NOMO-1 treated with DMSO at 0.1 percent for 48 hours (cell line): ENCODE data around the gene CCL4.
"Not testable (repeated sequence)": the region's sequence is repeated elsewhere in the genome, so short reads cannot be mapped to it uniquely, and the experiment has no call there.

Source experiments
- DNase-seq: peaks from one replicate; lab custom pipeline; 2025; ENCODE audit not compliant: unreplicated experiment; lab: John Stamatoyannopoulos, UW

Gene CCL4

GRCh38 chr17:36103401-36103975 is at the start of gene CCL4:
Gene CCL4 (plus strand): TSS chr17:36103827. CDS start chr17:36103906, 79 bp downstream.
- DNase-seq = peak; percentile 67

GRCh38 chr17:36055171-36055570 is 48.5 kb upstream of the CCL4 start:
- no peak for DNase-seq

- no peak for DNase-seq
Measured at GRCh38 chr17:36055921-36056520, 47.6 kb upstream of the CCL4 start.

DNA sequence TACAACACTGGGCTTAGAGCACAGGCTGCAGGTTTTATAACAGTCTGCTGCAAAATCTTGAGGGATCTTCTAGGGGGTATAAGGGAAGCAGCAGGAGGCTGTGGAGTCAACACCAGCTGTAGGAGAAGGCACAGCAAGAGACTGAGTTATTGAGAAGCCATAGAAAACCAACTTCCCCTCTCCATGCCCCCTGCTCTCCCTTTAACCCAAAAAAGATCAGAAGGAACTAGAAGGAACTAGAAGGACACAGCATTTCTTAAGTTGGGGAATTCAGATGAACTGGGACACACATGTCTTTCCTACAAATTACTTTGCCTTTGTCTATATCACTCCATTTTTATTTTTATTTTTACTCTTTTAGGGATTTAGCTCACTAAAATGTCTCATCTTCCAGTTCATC is 45.7 kb upstream of the CCL4 start:
- DNase-seq = no peak

GRCh38 chr17:36059406-36059805 is 44.2 kb upstream of the CCL4 start:
- DNase-seq = peak; percentile 21

DNA sequence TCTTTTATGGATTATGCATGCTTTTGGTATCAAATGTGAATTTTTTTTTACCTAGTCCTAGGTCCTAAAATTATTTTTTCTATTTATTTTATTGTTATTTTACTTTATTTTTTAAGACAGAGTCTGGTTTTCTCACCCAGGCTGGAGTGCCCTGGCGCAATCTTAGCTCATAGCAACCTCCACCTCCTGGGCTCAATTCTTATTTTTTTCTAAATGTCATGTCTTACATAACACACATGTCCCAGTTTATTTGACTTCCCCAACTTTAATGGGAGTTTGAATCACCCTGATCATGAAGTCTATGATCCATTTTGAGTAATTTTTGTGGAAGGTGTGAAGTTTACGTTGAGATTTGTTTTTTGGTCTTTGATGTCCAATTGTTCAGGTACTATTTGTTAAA is 42.8 kb upstream of the CCL4 start:
- no peak for DNase-seq

DNA sequence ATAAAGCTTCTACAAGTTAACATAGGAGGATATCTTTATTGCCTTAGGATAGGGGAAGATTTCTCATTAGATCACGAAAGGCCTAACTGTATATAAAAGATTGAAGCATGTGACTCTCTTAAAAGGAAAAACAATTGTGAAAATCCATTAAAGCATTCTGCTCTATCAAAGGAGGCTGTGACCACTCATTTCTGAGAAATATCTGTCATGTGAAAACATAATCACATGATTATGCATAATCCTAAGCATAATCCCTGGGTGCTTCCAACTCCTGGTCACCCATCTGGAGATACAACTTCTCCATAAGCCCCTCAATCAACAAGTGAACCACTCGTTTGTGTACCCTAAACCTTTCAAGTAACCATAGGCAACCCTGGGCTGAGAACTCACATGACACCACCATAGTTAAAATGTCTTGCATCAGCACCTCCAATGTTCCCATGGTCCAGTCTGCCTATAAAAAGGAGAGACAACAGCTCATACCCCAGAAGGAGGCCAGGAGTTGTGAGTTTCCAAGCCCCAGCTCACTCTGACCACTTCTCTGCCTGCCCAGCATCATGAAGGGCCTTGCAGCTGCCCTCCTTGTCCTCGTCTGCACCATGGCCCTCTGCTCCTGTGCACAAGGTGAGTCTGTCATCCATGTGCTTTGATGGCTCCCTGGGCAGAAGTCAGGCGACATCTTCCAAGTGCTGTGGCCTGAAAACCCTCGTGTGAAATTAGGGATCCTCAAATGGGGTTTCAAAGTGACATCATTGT is 39.7 kb upstream of the CCL4 start, which contains the start of gene CCL18:
Gene CCL18 (plus strand): TSS at position 487 of the 756 bp plus-strand sequence. CDS start 71 bp downstream, at position 558.
- no peak for DNase-seq

DNA sequence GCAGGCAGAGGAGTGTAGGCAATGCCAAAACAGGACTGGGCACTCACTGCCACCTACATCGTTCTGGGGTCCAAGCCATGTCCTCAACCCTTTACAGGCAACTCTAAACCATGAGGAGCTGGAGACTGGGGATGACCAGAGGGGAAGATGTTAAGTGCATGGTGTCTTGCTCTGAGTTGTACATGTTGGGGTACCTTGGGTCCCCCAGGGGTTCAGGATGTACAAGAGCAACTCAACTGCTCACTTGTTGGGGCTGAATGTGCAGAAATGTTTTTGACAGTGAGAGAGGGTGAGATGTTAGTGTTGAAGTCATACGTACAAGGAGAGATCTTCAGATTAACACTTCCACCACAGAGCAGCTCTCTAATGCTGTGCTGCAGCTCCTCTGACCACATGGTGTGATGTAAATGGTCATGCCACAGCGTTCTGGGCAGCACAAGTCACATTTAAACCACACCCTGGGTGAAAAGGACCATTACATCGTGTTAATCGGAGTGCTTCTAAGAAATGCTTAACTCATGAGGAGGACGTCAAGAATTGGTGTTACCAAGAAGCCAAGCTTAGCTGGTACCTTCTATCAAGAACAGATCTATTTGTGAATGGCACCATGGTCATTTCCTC is 37.2 kb upstream of the CCL4 start:
- no peak for DNase-seq

- no peak for DNase-seq
Measured at GRCh38 chr17:36068524-36068923, 35.1 kb upstream of the CCL4 start.

GRCh38 chr17:36069136-36069535 is 34.5 kb upstream of the CCL4 start:
- no peak for DNase-seq

DNA sequence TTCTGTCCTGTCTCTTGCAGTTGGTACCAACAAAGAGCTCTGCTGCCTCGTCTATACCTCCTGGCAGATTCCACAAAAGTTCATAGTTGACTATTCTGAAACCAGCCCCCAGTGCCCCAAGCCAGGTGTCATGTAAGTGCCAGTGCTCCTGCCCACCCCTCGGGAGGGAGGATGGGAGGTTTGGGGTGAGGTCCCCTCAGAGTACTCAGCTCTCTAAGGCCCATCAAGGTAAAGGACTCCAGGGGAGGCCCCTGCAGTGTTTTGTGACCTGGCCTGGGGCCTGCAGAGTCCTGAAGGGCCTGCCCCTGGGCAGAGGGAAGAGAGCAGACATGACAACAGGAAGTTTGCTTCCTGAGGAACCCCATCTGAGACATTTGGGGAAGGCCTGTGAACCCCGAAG is 33.2 kb upstream of the CCL4 start:
- DNase-seq = no peak

DNA sequence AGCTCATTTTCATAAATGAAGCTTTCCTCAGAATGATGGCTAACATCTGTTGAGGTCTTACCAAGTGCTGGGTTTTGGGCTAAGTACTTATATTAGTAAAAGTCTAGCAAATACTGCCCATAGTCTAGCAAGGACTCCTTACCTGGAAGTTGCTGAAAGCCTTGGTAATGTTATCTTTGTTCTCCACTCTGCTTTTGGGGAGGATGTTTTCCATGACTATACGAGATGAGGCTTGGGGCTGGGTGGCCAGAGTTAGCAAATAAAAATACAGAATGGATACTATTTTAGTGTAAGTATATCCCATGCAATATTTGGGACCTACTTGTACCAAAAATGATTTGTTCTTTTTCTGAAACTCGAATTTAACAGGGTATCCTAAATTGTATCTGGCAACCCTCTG is 31.9 kb upstream of the CCL4 start:
- DNase-seq = no peak

GRCh38 chr17:36072431-36073121 is 31.1 kb upstream of the CCL4 start:
- DNase-seq = peak; percentile 53

- DNase-seq = no peak
Measured at GRCh38 chr17:36074365-36074764, 29.3 kb upstream of the CCL4 start.

GRCh38 chr17:36081681-36082471 is 21.8 kb upstream of the CCL4 start:
- DNase-seq = peak; percentile 22

DNA sequence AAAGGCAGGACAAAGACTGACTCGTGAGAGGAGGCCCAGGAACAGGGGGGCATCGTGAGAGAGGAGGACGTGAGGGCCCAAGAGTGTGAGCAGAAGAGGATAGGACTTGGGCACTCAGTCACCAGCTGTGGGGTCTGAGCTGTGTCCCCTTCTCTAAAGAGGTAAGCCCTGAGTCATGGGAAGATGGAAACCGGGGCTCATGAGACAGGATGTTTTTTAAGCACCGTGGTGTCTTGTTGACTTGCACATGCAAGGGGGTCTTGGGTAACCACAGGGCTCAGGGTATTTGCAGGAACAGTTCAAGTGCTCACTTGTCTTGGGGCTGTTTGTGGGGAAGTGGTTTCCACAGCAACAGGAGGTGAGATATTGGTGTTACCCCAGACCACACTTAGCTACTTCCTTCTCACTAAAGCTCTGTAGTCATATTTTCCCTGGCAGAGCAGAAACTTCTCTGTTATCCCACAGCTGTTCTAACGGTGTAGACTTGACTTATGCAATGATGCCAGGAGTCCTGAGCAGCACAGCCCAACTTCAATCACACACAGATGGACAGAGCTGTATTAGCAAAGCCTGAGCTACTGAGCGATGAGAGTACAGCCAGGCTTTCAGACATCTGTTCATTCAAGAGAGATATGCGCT is 21.0 kb upstream of the CCL4 start:
- DNase-seq = peak; percentile 99

- DNase-seq = peak; percentile 70
Measured at GRCh38 chr17:36083691-36084090, 19.9 kb upstream of the CCL4 start.

DNA sequence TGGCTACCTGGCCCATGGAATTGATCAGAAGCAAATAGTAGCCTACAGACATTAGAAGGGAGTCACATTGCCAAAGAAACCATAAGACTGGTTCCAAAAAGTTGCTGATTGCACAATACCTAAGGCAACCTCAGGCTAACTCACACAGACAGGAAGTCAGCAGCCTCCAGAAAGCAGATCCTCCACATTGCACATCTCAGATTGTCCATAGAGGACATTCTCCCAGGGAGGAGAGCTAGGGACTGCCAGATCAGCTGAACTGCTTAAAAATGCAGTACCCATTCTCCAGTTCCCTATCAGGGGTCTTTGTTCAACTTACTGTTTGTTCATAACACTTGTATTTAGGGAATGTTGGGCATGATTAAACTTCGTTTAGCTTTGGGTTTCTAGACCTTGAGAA is 17.9 kb upstream of the CCL4 start:
- peak; percentile 82 for DNase-seq

GRCh38 chr17:36086791-36087190 is 16.8 kb upstream of the CCL4 start:
- DNase-seq = no peak

- not testable (repeated sequence) for DNase-seq
Measured at GRCh38 chr17:36087471-36087870, 16.2 kb upstream of the CCL4 start.
